HepG2 (cell line): ENCODE measurements around the gene ABT1. TPM values are rescaled to one million over a fixed set of nuclear protein-coding genes. Genes with fewer than 3 reads are reported as not detected.

Source experiments
- AKNA ChIP-seq: sonication (generic); formaldehyde crosslinking; IDR thresholded peaks from 2 replicates; pipeline ENCODE4 v1.4.0; 2020; ENCODE audit warnings: missing genetic modification reagents, borderline replicate concordance
- GLMP ChIP-seq: sonication (generic); formaldehyde crosslinking; IDR thresholded peaks from 2 replicates; pipeline ENCODE4 v1.9.0; 2021; ENCODE audit warnings: missing genetic modification reagents, mild to moderate bottlenecking, borderline replicate concordance
- HMGXB4 ChIP-seq, 2 experiments: sonication (generic) in 1 of 2; formaldehyde crosslinking in 1 of 2; IDR thresholded peaks; 2 replicates each; pipeline versions ENCODE4 v1.4.0 to v1.6.1; 2018 to 2020; ENCODE audit warnings: missing genetic modification reagents in 2 of 2, borderline replicate concordance in 1 of 2, low read depth in 1 of 2, mild to moderate bottlenecking in 1 of 2, missing biosample characterization in 1 of 2
- ZNF124 ChIP-seq: sonication (generic); formaldehyde crosslinking; IDR thresholded peaks from 2 replicates; pipeline ENCODE4 v1.4.0; 2020; ENCODE audit warnings: missing genetic modification reagents
- ZNF260 ChIP-seq: sonication (generic); formaldehyde crosslinking; IDR thresholded peaks from 2 replicates; pipeline ENCODE4 v1.4.0; 2020; ENCODE audit warnings: missing genetic modification reagents, low read depth, mild to moderate bottlenecking, borderline replicate concordance
- ZNF597 ChIP-seq: sonication (generic); formaldehyde crosslinking; IDR thresholded peaks from 2 replicates; pipeline ENCODE4 v1.5.0; 2020; ENCODE audit warnings: missing genetic modification reagents
- polyA plus RNA-seq, 8 experiments: library from polyadenylated mRNA; depleted of rRNA in 3 of 8; stranded (reverse) in 7 of 8; unstranded in 1 of 8; fragments of >200 nt; fragmentation: Illumina TruSeq in 4 of 8; extraction: Trizol in 4 of 8; gene quantifications; 2 replicates each; pipeline versions ENCODE4 v1.2.1 to v1.2.3, GENCODE V29; 2011 to 2016; ENCODE audit warnings: low read depth in 4 of 8, missing spikeins in 1 of 8, mixed read lengths in 1 of 8; ENCODE audit not compliant: insufficient read depth in 1 of 8
- total RNA-seq, 5 experiments: library from RNA; depleted of rRNA; stranded (reverse); fragments of >200 nt; fragmentation: Illumina TruSeq; extraction: Trizol; gene quantifications; 2 replicates each; pipeline ENCODE4 v1.2.3, GENCODE V29; 2016; ENCODE audit warnings: low read depth in 1 of 5
- TF ChIP-seq, protein P1 (sequence below), 2 experiments: fragments of 450-650 bp in 1 of 2; sonication (generic) in 1 of 2; formaldehyde crosslinking in 1 of 2; IDR thresholded peaks; 2 replicates each; pipeline versions ENCODE4 v1.6.1 to v1.8.0; 2016 to 2022; ENCODE audit warnings: antibody characterized with exemption in 1 of 2, mild to moderate bottlenecking in 1 of 2, missing genetic modification reagents in 1 of 2

Gene ABT1
- total and polyA plus RNA-seq, 2 of the 13 experiments (the other 11 are each of a cell fraction or from before 2014, with no cell fraction given) = 38.4 TPM

DNA sequence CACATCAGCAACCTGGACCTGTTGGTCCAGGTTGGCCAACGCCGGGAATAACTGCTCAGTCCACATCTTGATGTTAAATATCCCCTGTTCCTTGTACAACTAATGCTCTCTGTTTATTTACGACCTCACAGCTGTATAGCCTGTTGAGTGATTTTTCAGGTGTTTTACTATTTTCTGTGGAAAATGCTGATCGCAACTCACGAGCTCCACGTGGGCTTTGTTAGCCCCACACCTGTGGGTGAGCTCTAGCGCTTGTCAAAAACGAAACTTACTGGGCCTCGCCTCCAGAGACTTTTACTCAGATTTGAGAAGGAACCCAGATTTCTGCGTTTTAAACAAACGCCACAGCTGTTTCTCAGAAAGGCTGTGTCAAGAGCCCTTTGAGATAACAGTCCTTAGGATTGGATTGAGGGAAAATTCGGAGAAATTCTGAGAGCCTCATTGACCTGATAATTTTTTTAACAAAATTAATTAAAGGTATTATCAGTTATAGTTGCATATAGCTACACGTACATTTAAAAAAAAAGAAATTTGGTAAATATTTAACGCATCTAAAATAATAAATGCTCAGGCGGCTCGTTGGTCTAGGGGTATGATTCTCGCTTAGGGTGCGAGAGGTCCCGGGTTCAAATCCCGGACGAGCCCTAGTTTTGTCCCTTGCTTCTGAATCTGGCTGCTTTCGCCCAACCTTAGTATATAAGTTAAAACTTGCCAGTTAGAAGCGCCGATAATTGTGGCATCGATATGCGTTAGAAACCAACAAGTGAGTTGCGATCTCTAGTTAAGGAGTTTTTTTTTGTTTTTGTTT, 41.9 kb upstream of the ABT1 start (continued):
- TF ChIP-seq, protein P1, sequence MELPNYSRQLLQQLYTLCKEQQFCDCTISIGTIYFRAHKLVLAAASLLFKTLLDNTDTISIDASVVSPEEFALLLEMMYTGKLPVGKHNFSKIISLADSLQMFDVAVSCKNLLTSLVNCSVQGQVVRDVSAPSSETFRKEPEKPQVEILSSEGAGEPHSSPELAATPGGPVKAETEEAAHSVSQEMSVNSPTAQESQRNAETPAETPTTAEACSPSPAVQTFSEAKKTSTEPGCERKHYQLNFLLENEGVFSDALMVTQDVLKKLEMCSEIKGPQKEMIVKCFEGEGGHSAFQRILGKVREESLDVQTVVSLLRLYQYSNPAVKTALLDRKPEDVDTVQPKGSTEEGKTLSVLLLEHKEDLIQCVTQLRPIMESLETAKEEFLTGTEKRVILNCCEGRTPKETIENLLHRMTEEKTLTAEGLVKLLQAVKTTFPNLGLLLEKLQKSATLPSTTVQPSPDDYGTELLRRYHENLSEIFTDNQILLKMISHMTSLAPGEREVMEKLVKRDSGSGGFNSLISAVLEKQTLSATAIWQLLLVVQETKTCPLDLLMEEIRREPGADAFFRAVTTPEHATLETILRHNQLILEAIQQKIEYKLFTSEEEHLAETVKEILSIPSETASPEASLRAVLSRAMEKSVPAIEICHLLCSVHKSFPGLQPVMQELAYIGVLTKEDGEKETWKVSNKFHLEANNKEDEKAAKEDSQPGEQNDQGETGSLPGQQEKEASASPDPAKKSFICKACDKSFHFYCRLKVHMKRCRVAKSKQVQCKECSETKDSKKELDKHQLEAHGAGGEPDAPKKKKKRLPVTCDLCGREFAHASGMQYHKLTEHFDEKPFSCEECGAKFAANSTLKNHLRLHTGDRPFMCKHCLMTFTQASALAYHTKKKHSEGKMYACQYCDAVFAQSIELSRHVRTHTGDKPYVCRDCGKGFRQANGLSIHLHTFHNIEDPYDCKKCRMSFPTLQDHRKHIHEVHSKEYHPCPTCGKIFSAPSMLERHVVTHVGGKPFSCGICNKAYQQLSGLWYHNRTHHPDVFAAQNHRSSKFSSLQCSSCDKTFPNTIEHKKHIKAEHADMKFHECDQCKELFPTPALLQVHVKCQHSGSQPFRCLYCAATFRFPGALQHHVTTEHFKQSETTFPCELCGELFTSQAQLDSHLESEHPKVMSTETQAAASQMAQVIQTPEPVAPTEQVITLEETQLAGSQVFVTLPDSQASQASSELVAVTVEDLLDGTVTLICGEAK (IDR thresholded peaks at IDR 0.05) = no peak
- TF ChIP-seq, protein P1 (CRISPR knock-in tag; IDR thresholded peaks at IDR 0.05) = no peak
- no peak for TF ChIP-seq ZNF597 (CRISPR knock-in tag)
- TF ChIP-seq ZNF260 = no peak
- no peak for TF ChIP-seq AKNA
- no peak for TF ChIP-seq GLMP (CRISPR knock-in tag)
- TF ChIP-seq ZNF124 = no peak
- peak; percentile 93 to 97 for TF ChIP-seq HMGXB4 (CRISPR knock-in tag; IDR thresholded peaks at IDR 0.05; ENCODE audit: borderline replicate concordance in 1 of 2, low read depth in 1 of 2)
